GM21723 (cell line): ENCODE measurements around the gene ITSN1.
"Not testable (repeated sequence)": the region's sequence is repeated elsewhere in the genome, so short reads cannot be mapped to it uniquely, and the experiment has no call there.

Source experiments
- ATAC-seq: cut with Tn5 transposase; IDR thresholded peaks from one replicate; pipeline ENCODE4 v1.9.1; 2021; ENCODE audit warnings: mild to moderate bottlenecking, moderate library complexity; ENCODE audit not compliant: unreplicated experiment

Gene ITSN1

DNA sequence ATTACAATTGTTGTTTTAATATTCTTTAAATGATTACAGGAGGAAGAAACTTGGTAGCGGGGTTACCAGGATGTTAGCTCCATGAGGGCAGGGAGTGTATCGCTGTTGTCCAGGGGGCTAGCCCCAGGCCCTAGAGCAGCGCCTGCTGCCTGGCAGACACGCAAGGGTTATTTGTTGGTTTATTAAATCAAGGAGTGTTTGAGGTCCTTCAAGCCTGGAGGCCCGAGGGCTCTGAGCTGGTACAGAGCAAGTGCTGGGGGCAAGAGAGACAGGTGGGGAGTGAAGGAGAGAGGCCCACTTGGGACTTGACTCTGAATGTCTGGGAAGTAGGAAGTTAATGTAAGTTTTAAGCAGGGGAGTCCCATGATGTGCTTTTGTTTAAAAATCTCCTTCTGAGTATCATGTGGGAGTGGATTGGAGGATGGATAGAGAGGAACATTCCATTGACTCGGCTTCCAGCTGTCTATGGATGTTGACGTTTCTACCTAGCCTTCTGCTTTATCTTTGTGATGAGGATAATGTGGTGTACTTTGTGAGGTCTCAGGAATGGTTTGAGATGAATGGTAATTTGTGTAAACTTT, 8.7 kb downstream of the ITSN1 start:
- ATAC-seq = no peak

GRCh38 chr21:33651965-33652680, 9.8 kb downstream of the ITSN1 start:
- no peak for ATAC-seq

GRCh38 chr21:33654412-33654811, 12.1 kb downstream of the ITSN1 start:
- no peak for ATAC-seq

- no peak for ATAC-seq
Measured at GRCh38 chr21:33655588-33656221, 13.4 kb downstream of the ITSN1 start.

- ATAC-seq = no peak
Measured at GRCh38 chr21:33657124-33657820, 15.0 kb downstream of the ITSN1 start.

GRCh38 chr21:33658919-33659567, 16.7 kb downstream of the ITSN1 start:
- no peak for ATAC-seq

- ATAC-seq = no peak
Measured at GRCh38 chr21:33659568-33659949, 17.3 kb downstream of the ITSN1 start.

- no peak for ATAC-seq
Measured at GRCh38 chr21:33660406-33660805, 18.1 kb downstream of the ITSN1 start.

DNA sequence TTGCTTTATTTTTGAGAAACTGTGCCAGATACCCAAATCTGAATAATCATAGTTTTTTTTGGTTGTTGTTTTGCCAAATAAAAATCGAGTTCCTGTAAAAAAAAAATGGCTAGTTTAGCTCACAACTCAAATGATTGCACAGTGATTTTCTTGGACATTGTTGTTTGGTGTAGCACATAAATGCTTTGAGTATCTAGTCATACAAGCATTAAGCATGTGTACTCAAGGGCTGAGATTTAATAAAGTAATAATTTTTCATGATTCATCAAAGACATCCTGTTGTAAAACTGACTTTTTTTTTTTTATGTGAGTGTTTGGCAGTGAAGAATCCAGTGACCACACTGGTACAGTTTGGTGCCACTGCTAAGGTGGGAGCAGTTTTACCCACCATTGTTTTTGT, 18.8 kb downstream of the ITSN1 start:
- no peak for ATAC-seq

DNA sequence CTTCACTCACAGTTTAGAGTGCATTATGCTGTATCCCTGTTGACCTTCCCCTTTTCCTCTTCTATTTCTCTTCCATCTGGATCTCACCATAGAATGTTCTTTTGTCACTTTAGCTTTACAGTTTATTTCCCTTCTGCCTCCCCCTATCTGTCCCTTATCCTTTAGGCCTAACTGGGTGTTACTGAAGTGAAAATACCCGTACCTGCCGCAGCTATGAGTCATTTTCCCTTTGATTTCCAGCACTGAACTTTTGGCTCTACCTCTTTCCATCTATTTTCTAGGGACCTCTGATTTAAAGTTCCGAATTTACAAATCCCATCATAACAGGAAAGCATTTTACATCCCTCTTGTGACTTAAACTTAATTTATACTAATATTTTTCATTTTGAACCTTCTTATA, 19.7 kb downstream of the ITSN1 start:
- no peak for ATAC-seq

DNA sequence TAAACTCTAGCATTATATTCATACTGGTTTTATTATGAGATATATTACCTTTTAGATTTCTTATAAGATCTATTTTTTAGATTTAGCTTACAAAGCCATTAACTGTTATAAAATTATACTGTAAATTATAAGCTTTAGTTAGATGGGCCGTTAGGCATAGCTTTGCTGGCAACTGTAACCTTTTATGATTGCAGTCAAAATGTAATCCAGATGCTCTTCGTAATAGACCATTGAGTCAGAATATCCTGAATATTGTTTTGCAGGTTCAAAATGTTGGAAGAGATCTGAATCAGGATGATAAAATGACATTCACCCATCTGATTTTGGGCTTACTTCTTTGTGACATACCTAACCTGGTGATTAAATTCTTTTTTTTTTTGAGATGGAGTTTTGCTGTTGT, 20.9 kb downstream of the ITSN1 start:
- ATAC-seq = no peak

- ATAC-seq = no peak
Measured at GRCh38 chr21:33664135-33664534, 21.8 kb downstream of the ITSN1 start.

GRCh38 chr21:33666153-33666552, 23.9 kb downstream of the ITSN1 start:
- ATAC-seq = no peak

DNA sequence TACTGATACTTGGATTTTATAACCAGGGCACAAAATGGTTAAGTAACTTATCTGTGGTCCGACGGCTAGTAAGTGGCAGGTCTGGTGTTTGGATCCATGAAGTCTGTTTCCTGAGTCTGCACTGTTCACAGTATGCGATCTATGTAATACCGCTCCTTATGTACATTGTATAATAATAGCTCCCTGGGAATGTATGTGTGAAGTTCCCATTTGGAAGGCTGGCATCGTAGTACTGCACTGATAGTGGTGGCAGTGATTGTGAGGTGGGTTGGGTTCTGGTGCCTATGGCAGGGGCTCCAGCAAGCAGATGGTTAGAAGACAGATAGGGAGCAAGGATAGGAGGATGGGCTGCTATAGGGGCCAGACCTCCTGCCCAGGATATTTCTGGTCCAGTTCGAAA, 25.3 kb downstream of the ITSN1 start:
- no peak for ATAC-seq

GRCh38 chr21:33668180-33668579, 25.9 kb downstream of the ITSN1 start:
- no peak for ATAC-seq

- ATAC-seq = no peak
Measured at GRCh38 chr21:33668620-33669019, 26.3 kb downstream of the ITSN1 start.

GRCh38 chr21:33670076-33670978, 28.0 kb downstream of the ITSN1 start:
- no peak for ATAC-seq

GRCh38 chr21:33673473-33673872, 31.2 kb downstream of the ITSN1 start:
- no peak for ATAC-seq

GRCh38 chr21:33674226-33674625, 31.9 kb downstream of the ITSN1 start:
- no peak for ATAC-seq

DNA sequence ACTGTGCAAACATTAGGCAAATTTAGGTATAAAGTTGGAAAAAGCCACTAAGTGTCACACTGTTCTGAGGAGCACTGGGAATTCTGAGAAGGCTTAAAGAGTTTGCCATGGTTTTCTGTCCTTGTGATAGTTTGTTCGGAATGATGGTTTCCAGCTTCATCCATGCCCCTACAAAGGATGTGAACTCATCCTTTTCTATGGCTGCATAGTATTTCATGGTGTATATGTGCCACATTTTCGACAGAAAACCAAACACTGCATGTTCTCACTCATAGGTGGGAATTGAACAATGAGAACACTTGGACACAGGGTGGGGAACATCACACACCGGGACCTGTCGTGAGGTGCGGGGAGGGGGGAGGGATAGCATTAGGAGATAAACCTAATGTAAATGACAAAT, 34.4 kb downstream of the ITSN1 start:
- not testable (repeated sequence) for ATAC-seq
